ENCODE data around the gene RPS15. TPM values are rescaled to one million over a fixed set of nuclear protein-coding genes. Genes with fewer than 3 reads are reported as not detected.

Gene RPS15
- 1,000 to 10,000 TPM; 2,008 to 2,166 TPM for total RNA-seq

- peak; percentile 95 for ATAC-seq
- Histone ChIP-seq H3K4me3 (peak within 1 kb of the TSS; percentile 90 to 98), H3K4me1 (peaks cover 27% of the 10 kb centered on the region), H3K36me3 (replicated peaks in 1 of 2; ENCODE audit: insufficient read depth in 1 of 2, low read depth in 2 of 2) (peaks cover 7 to 20% of the 10 kb centered on the region in 2 donors), H3K27ac (peak within 1 kb of the TSS; percentile 79 to 95 (median 90)), H3K9me3 (no peaks in the 10 kb centered on the region), H3K27me3 (no peaks in the 10 kb centered on the region)
- WGBS, 2 donors: 1 to 22% methylated on average over 5 to 86 of the region's 100 CpGs
- intact Hi-C loops (cut with DNase I): no loop called here
- TF ChIP-seq CTCF (IDR thresholded peaks at IDR 0.05) (peak; percentile 92 to 99 (median 96)), POLR2A (IDR thresholded peaks at IDR 0.05) (peak; percentile 82 to 94 (median 94))
- DNase-seq: peak; percentile 95 to 97 (median 96)
Measured at GRCh38 chr19:1438035-1438932, at the start of gene RPS15. RPS15 (plus strand) TSS chr19:1438396; CDS start chr19:1438426, 30 bp downstream.

GRCh38 chr19:1388637-1389026 is 49.6 kb upstream of the RPS15 start:
- no peak for ATAC-seq
- no peak overlapping the region for H3K27ac ChIP-seq
- H3K9me3 ChIP-seq: no peaks in the 10 kb centered on the region
- TF ChIP-seq CTCF (IDR thresholded peaks at IDR 0.05): no peak
- TF ChIP-seq POLR2A (IDR thresholded peaks at IDR 0.05): no peak
- H3K36me3 ChIP-seq (replicated peaks in 1 of 2; ENCODE audit: insufficient read depth in 1 of 2, low read depth in 2 of 2): peaks cover 11 to 13% of the 10 kb centered on the region in 2 donors
- H3K4me1 ChIP-seq: peaks cover 35% of the 10 kb centered on the region
- H3K4me3 ChIP-seq: no peak overlapping the region
- intact Hi-C loops (cut with DNase I): no loop called here
- no peaks in the 10 kb centered on the region for H3K27me3 ChIP-seq
- DNase-seq: no peak
- WGBS, 2 donors: 92 to 100% methylated on average over 1 to 12 of the region's 17 CpGs

- H3K27me3 ChIP-seq: no peaks in the 10 kb centered on the region
- intact Hi-C loops (cut with DNase I): no loop called here
- no peak overlapping the region for H3K27ac ChIP-seq
- H3K9me3 ChIP-seq: no peaks in the 10 kb centered on the region
- WGBS, 2 donors: 91 to 93% methylated on average over 38 to 39 of the region's 39 CpGs
- peaks cover 11 to 13% of the 10 kb centered on the region in 2 donors for H3K36me3 ChIP-seq (replicated peaks in 1 of 2; ENCODE audit: insufficient read depth in 1 of 2, low read depth in 2 of 2)
- H3K4me1 ChIP-seq: peaks cover 39% of the 10 kb centered on the region
- DNase-seq: no peak
- no peak for TF ChIP-seq POLR2A (IDR thresholded peaks at IDR 0.05)
- TF ChIP-seq CTCF (IDR thresholded peaks at IDR 0.05): peak in 1 of 7 experiments; percentile 15
- ATAC-seq: no peak
- no peak overlapping the region for H3K4me3 ChIP-seq
Measured at GRCh38 chr19:1389033-1389940, 48.9 kb upstream of the RPS15 start.

GRCh38 chr19:1390890-1391423 is 47.2 kb upstream of the RPS15 start:
- TF ChIP-seq CTCF (IDR thresholded peaks at IDR 0.05): no peak
- no peak for TF ChIP-seq POLR2A (IDR thresholded peaks at IDR 0.05)

More at GRCh38 chr19:1390890-1391423, 47.2 kb upstream of the RPS15 start:
- ATAC-seq: no peak
- no peak overlapping the region for H3K27ac ChIP-seq
- no peaks in the 10 kb centered on the region for H3K27me3 ChIP-seq
- H3K9me3 ChIP-seq: no peaks in the 10 kb centered on the region
- no peak overlapping the region for H3K4me3 ChIP-seq
- H3K36me3 ChIP-seq (replicated peaks in 1 of 2; ENCODE audit: insufficient read depth in 1 of 2, low read depth in 2 of 2): peaks cover 11 to 13% of the 10 kb centered on the region in 2 donors
- peaks cover 39% of the 10 kb centered on the region for H3K4me1 ChIP-seq
- DNase-seq: no peak
- WGBS, 2 donors: 94 to 96% methylated on average over 40 of the region's 42 CpGs
- intact Hi-C loops (cut with DNase I): no loop called here

All from body of pancreas (tissue), 4 donors.